ENCODE results near the gene FOXP2. TPM values are rescaled to one million over a fixed set of nuclear protein-coding genes. Genes with fewer than 3 reads are reported as not detected.

The FOXP2 gene
- total and polyA plus RNA-seq, 10 of the 15 experiments (the other 5 are each of a cell fraction or from before 2014, with no cell fraction given) = 0.99 to 2.5 (median 1.8) TPM

- H3K27me3 ChIP-seq (replicated peaks in 1 of 2; ENCODE audit: control insufficient read depth in 2 of 2, insufficient read depth in 2 of 2, low read length in 1 of 2) = no peaks in the 10 kb centered on the region
- H4K20me1 ChIP-seq (ENCODE audit: control insufficient read depth, insufficient read depth) = no peaks in the 10 kb centered on the region
- DNase-seq (ENCODE audit: low read depth, low spot score) = no peak
- no peaks in the 10 kb centered on the region for H3K36me3 ChIP-seq (ENCODE audit: control insufficient read depth in 2 of 2, insufficient read depth in 2 of 2, low read length in 1 of 2)
- SMC1A ChIA-PET (ENCODE audit: uncharacterized antibody, unreplicated experiment) = interaction anchor here (0.7 kb wide), 1 partner anchor 262 kb away, joined by 3 read pairs; no protein-coding TSS in a partner anchor
- H3K4me3 ChIP-seq = no peak overlapping the region
- BruUV-seq (replicated peaks) = no TSS peak
- H3K27ac ChIP-seq (ENCODE audit: control insufficient read depth, insufficient read depth) = no peak overlapping the region
- TF ChIP-seq ATF3 (IDR thresholded peaks at IDR 0.05; ENCODE audit: borderline replicate concordance, extremely low read depth, low read depth, low read length) (no peak), SIN3A (IDR thresholded peaks at IDR 0.05; ENCODE audit: low read depth, low read length) (no peak), POU2F2 (IDR thresholded peaks at IDR 0.05; ENCODE audit: borderline replicate concordance, low read depth, low read length) (no peak), MTA2 (IDR thresholded peaks at IDR 0.05; ENCODE audit: low read depth) (no peak), LARP7 (IDR thresholded peaks at IDR 0.05) (no peak), STAT1 (conservative IDR thresholded peaks at IDR 0.05) (no peak), RB1 (IDR thresholded peaks at IDR 0.05; ENCODE audit: borderline replicate concordance) (no peak), MXI1 (IDR thresholded peaks at IDR 0.05; ENCODE audit: low read depth, low read length) (no peak), CEBPB (IDR thresholded peaks at IDR 0.05; ENCODE audit: borderline replicate concordance in 1 of 2, low read depth in 2 of 2, low read length in 2 of 2) (no peak), E4F1 (IDR thresholded peaks at IDR 0.05; ENCODE audit: borderline replicate concordance, partially characterized antibody) (no peak), RCOR1 (conservative IDR thresholded peaks at IDR 0.05; ENCODE audit: low read depth, low read length) (no peak)
- POLR2A ChIA-PET = interaction anchor here (0.6 kb wide), 1 partner anchor 95 kb away, joined by 4 read pairs; no protein-coding TSS in a partner anchor
- H3K9me3 ChIP-seq (replicated peaks; ENCODE audit: control insufficient read depth, insufficient read depth, low read length) = no peaks in the 10 kb centered on the region
- CTCF ChIA-PET = no interaction called here
- H2AFZ ChIP-seq (ENCODE audit: control insufficient read depth, low read depth, low read length) = no peak overlapping the region
- no peak for ATAC-seq
- RAD21 ChIA-PET (ENCODE audit: unreplicated experiment) = no interaction called here
- H3K4me1 ChIP-seq (ENCODE audit: control insufficient read depth, insufficient read depth, low read length) = no peaks in the 10 kb centered on the region
- 12% methylated on average over 2 of the region's 2 CpGs for WGBS (ENCODE audit: insufficient coverage, insufficient replicate concordance, low lambda C conversion rate, missing lambda C conversion rate)
- intact Hi-C loops (cut with micrococcal nuclease; ENCODE audit: unreplicated experiment) = loop anchor here (10.0 kb wide), 1 partner anchor 318 kb away; no protein-coding TSS in a partner anchor
- in situ Hi-C loops (cut with MboI) = no loop called here
- no peaks in the 10 kb centered on the region for H3K79me2 ChIP-seq (ENCODE audit: control insufficient read depth, insufficient read depth, low read length)
- H3K9ac ChIP-seq (ENCODE audit: control insufficient read depth, insufficient read depth, low read length) = no peak overlapping the region
- FAIRE-seq = no peak
- H3K4me2 ChIP-seq (ENCODE audit: control insufficient read depth, insufficient read depth) = no peak overlapping the region
These were observed 11.6 kb upstream of the FOXP2 start for GRCh38 chr7:114402876-114403635.

Data from GM12878 (cell line).